H9 (cell line): ENCODE results near the gene KIF26B. TPM values are rescaled to one million over a fixed set of nuclear protein-coding genes. Genes with fewer than 3 reads are reported as not detected.

Source experiments
- DNase-seq: peaks from one replicate; pipeline ENCODE4 v3.0.0-alpha.2; 2017
- H2AFZ ChIP-seq: one replicate; pipeline ENCODE4 v1.6.1; 2013; ENCODE audit warnings: mild to moderate bottlenecking, low read length, control low read depth, moderate library complexity
- H2AK5ac ChIP-seq: 2 replicates; pipeline ENCODE4 v1.6.1; 2013; ENCODE audit warnings: low read length, control low read depth, mixed read lengths; ENCODE audit not compliant: insufficient read length
- H2BK120ac ChIP-seq: one replicate; pipeline ENCODE4 v1.6.1; 2013; ENCODE audit warnings: low read depth, mild to moderate bottlenecking, low read length, control low read depth, inconsistent platforms; ENCODE audit not compliant: poor library complexity, severe bottlenecking
- H2BK12ac ChIP-seq: 2 replicates; pipeline ENCODE4 v1.6.1; 2013; ENCODE audit warnings: low read length, control low read depth, mixed read lengths, low read depth; ENCODE audit not compliant: insufficient read length
- H2BK15ac ChIP-seq: 2 replicates; pipeline ENCODE4 v1.6.1; 2013; ENCODE audit warnings: low read depth, low read length, control low read depth
- H2BK20ac ChIP-seq: one replicate; pipeline ENCODE4 v1.6.1; 2013; ENCODE audit warnings: low read depth, mild to moderate bottlenecking, low read length, control low read depth, inconsistent platforms; ENCODE audit not compliant: poor library complexity, severe bottlenecking
- H2BK5ac ChIP-seq: 2 replicates; pipeline ENCODE4 v1.6.1; 2013; ENCODE audit warnings: low read length, control low read depth, mixed read lengths; ENCODE audit not compliant: insufficient read length
- H3K14ac ChIP-seq: 2 replicates; pipeline ENCODE4 v1.6.1; 2013; ENCODE audit warnings: low read length, control low read depth; ENCODE audit not compliant: insufficient read depth
- H3K18ac ChIP-seq: 2 replicates; pipeline ENCODE4 v1.6.1; 2013; ENCODE audit warnings: low read depth, mild to moderate bottlenecking, mixed read lengths, low read length, control low read depth; ENCODE audit not compliant: insufficient read length
- H3K23ac ChIP-seq: 2 replicates; pipeline ENCODE4 v1.6.1; 2013; ENCODE audit warnings: low read length, control low read depth, mixed read lengths, low read depth; ENCODE audit not compliant: insufficient read length
- H3K23me2 ChIP-seq: 2 replicates; pipeline ENCODE4 v1.6.1; 2013; ENCODE audit warnings: low read depth, mild to moderate bottlenecking, mixed read lengths, low read length, control low read depth; ENCODE audit not compliant: insufficient read length, poor library complexity, severe bottlenecking
- H3K27ac ChIP-seq: 2 replicates; pipeline ENCODE4 v1.5.1; 2013; ENCODE audit warnings: low read length, control low read depth, mixed read lengths, low read depth; ENCODE audit not compliant: insufficient read length
- H3K27me3 ChIP-seq: 2 replicates; pipeline ENCODE4 v1.6.1; 2013; ENCODE audit warnings: low read length, control low read depth, inconsistent platforms; ENCODE audit not compliant: insufficient read depth
- H3K4ac ChIP-seq: 2 replicates; pipeline ENCODE4 v1.6.1; 2013; ENCODE audit warnings: low read depth, mild to moderate bottlenecking, control low read depth, inconsistent platforms, low read length, moderate library complexity
- H3K4me1 ChIP-seq: 2 replicates; pipeline ENCODE4 v1.6.1; 2013; ENCODE audit warnings: low read length, control low read depth, inconsistent platforms; ENCODE audit not compliant: insufficient read depth
- H3K4me2 ChIP-seq: 2 replicates; pipeline ENCODE4 v1.6.1; 2013; ENCODE audit warnings: low read length, control low read depth, mixed read lengths; ENCODE audit not compliant: insufficient read length, insufficient read depth
- H3K56ac ChIP-seq: 2 replicates; pipeline ENCODE4 v1.6.1; 2013; ENCODE audit warnings: low read depth, mild to moderate bottlenecking, mixed read lengths, low read length, control low read depth; ENCODE audit not compliant: insufficient read length
- H3K79me1 ChIP-seq: 2 replicates; pipeline ENCODE4 v1.6.1; 2013; ENCODE audit warnings: low read depth, mild to moderate bottlenecking, moderate library complexity, low read length, control low read depth, inconsistent platforms; ENCODE audit not compliant: insufficient read depth, poor library complexity, severe bottlenecking
- H3K79me2 ChIP-seq: 2 replicates; pipeline ENCODE4 v1.6.1; 2013; ENCODE audit warnings: low read length, control low read depth, inconsistent platforms; ENCODE audit not compliant: insufficient read depth
- H3K9ac ChIP-seq: 2 replicates; pipeline ENCODE4 v1.6.1; 2013; ENCODE audit warnings: low read length, control low read depth, mixed read lengths; ENCODE audit not compliant: insufficient read length; ENCODE audit errors: extremely low read depth
- H3K9me3 ChIP-seq: one replicate; pipeline ENCODE4 v1.6.1; 2013; ENCODE audit warnings: low read depth, low read length, inconsistent platforms; ENCODE audit not compliant: control insufficient read depth
- H3T11ph ChIP-seq: one replicate; pipeline ENCODE4 v1.6.1; 2013; ENCODE audit warnings: mild to moderate bottlenecking, low read length, control low read depth, inconsistent platforms
- H4K20me1 ChIP-seq: one replicate; pipeline ENCODE4 v1.6.1; 2013; ENCODE audit not compliant: control insufficient read depth, insufficient read length, insufficient read depth
- H4K5ac ChIP-seq: 2 replicates; pipeline ENCODE4 v1.6.1; 2013; ENCODE audit warnings: low read depth, mild to moderate bottlenecking, mixed read lengths, low read length, control low read depth; ENCODE audit not compliant: insufficient read length
- H4K8ac ChIP-seq: replicated peaks from 2 replicates; pipeline ENCODE4 v1.6.1; 2013; ENCODE audit warnings: low read length, control low read depth, mixed read lengths, low read depth; ENCODE audit not compliant: insufficient read length
- H4K91ac ChIP-seq: 2 replicates; pipeline ENCODE4 v1.6.1; 2013; ENCODE audit warnings: low read depth, mild to moderate bottlenecking, moderate library complexity, mixed read lengths, low read length, control low read depth; ENCODE audit not compliant: insufficient read length
- H3K27ac Mint-ChIP-seq, 3 experiments: 2 replicates in 2 of 3; 3 replicates in 1 of 3; pipeline ENCODE4 v1.8.0; 2020 to 2021; ENCODE audit warnings: mixed read lengths in 3 of 3, mild to moderate bottlenecking in 1 of 3, moderate library complexity in 1 of 3
- H3K27me3 Mint-ChIP-seq: 2 replicates; pipeline ENCODE4 v1.8.0; 2021; ENCODE audit warnings: low read depth, mild to moderate bottlenecking, moderate library complexity, mixed read lengths
- H3K36me3 Mint-ChIP-seq, 3 experiments: 2 replicates in 2 of 3; 3 replicates in 1 of 3; pipeline ENCODE4 v1.8.0; 2020 to 2021; ENCODE audit warnings: low read depth in 3 of 3, mixed read lengths in 3 of 3; ENCODE audit not compliant: insufficient read depth in 1 of 3
- H3K4me1 Mint-ChIP-seq, 2 experiments: 2 replicates each; pipeline ENCODE4 v1.8.0; 2020; ENCODE audit warnings: mixed read lengths in 2 of 2
- H3K4me3 Mint-ChIP-seq, 2 experiments: 2 replicates in 1 of 2; 3 replicates in 1 of 2; pipeline ENCODE4 v1.8.0; 2020 to 2021; ENCODE audit warnings: mild to moderate bottlenecking in 2 of 2, mixed read lengths in 2 of 2, moderate library complexity in 1 of 2
- H3K9me3 Mint-ChIP-seq, 2 experiments: 2 replicates in 1 of 2; 3 replicates in 1 of 2; pipeline ENCODE4 v1.8.0; 2020; ENCODE audit warnings: mild to moderate bottlenecking in 2 of 2, mixed read lengths in 2 of 2, moderate library complexity in 1 of 2
- WGBS: extraction: QIAGEN DNeasy Blood & Tissue Kit; methylation state at CpG from one replicate; pipeline ENCODE4 v1.1.7; 2013; ENCODE audit warnings: missing lambda C conversion rate, low lambda C conversion rate, mixed read lengths; ENCODE audit not compliant: insufficient read length; ENCODE audit errors: extremely low coverage; 5-methylcytosine and 5-hydroxymethylcytosine counted together
- total RNA-seq: library from RNA; stranded (reverse); gene quantifications from 2 replicates; pipeline ENCODE4 v1.2.1, GENCODE V29; 2021
- TF ChIP-seq, protein P1 (sequence below): fragments of 200-600 bp; sonication (generic); conservative IDR thresholded peaks from 3 replicates; pipeline ENCODE4 v1.8.0; 2021; ENCODE audit warnings: antibody characterized with exemption, mild to moderate bottlenecking

The KIF26B gene
- total RNA-seq, 1 experiment from 2014 or later = 0.13 TPM

DNA sequence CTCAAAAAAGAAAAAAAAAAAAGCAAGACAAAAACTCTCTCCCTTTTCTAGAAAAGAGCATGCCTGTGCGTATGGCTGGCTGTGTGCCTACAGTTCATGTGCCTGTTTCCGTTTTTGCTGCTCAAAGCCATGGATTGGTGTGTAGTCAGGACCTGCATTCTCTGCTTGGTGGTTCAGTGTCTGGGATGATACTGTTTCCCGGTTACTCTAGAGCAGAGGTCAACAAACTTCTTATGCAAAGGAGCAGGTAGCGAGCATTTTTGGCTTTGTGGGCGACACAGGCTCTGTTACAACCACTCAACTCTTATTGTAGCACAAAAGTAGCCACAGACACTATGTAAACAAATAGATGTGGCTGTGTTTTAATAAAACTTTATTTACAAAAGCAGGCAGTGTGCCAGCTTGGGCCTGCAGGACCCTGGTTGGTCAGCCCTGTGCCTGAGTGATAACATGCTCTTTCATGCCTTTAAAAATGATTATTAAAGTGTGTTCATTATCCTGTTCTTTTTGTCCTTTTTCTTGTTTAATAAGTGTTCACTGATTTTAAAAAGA, 524.2 kb downstream of the KIF26B start:
- Histone ChIP-seq H3K79me1 (no peaks in the 10 kb centered on the region), H3K56ac (no peak overlapping the region), H3K4me2 (no peak overlapping the region), H2BK12ac (no peak overlapping the region), H3K18ac (no peak overlapping the region), H2BK5ac (no peak overlapping the region), H3K27me3 (no peaks in the 10 kb centered on the region), H3K4ac (no peak overlapping the region), H4K91ac (no peak overlapping the region), H3K9me3 (no peaks in the 10 kb centered on the region), H4K20me1 (no peaks in the 10 kb centered on the region), H2BK20ac (no peak overlapping the region), H3K23ac (no peak overlapping the region), H4K8ac (no peak overlapping the region), H3K23me2 (no peaks in the 10 kb centered on the region), H3K14ac (no peak overlapping the region), H3K27ac (no peak overlapping the region), H2BK120ac (no peak overlapping the region), H2AK5ac (no peak overlapping the region), H4K5ac (no peak overlapping the region), H3K9ac (no peak overlapping the region), H3T11ph (no peak overlapping the region), H2AFZ (no peak overlapping the region), H3K79me2 (no peaks in the 10 kb centered on the region), H2BK15ac (no peak overlapping the region), H3K4me1 (no peaks in the 10 kb centered on the region)
- no peak overlapping the region for H3K4me3 Mint-ChIP-seq
- 0 out of 4 replicates have a peak, but pooled peaks cover 0 to 4% of the 10 kb centered on the region in 2 experiments for H3K4me1 Mint-ChIP-seq
- H3K27me3 Mint-ChIP-seq = peaks cover under 1% of the 10 kb centered on the region; the same call in 1 of the 2 replicates
- TF ChIP-seq, protein P1, sequence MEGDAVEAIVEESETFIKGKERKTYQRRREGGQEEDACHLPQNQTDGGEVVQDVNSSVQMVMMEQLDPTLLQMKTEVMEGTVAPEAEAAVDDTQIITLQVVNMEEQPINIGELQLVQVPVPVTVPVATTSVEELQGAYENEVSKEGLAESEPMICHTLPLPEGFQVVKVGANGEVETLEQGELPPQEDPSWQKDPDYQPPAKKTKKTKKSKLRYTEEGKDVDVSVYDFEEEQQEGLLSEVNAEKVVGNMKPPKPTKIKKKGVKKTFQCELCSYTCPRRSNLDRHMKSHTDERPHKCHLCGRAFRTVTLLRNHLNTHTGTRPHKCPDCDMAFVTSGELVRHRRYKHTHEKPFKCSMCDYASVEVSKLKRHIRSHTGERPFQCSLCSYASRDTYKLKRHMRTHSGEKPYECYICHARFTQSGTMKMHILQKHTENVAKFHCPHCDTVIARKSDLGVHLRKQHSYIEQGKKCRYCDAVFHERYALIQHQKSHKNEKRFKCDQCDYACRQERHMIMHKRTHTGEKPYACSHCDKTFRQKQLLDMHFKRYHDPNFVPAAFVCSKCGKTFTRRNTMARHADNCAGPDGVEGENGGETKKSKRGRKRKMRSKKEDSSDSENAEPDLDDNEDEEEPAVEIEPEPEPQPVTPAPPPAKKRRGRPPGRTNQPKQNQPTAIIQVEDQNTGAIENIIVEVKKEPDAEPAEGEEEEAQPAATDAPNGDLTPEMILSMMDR = no peak
- DNase-seq = peak; percentile 9
- no peaks in the 10 kb centered on the region for H3K9me3 Mint-ChIP-seq
- H3K27ac Mint-ChIP-seq = peak overlapping the region in 1 of 3 experiments; percentile 13; a peak in 1 of 7 replicates
- no CpG with 5 or more reads among the region's 5 CpGs for WGBS
- no peaks in the 10 kb centered on the region for H3K36me3 Mint-ChIP-seq
